Measurements from ENCODE around the gene ATP1A1.

ATP1A1 gene

DNA sequence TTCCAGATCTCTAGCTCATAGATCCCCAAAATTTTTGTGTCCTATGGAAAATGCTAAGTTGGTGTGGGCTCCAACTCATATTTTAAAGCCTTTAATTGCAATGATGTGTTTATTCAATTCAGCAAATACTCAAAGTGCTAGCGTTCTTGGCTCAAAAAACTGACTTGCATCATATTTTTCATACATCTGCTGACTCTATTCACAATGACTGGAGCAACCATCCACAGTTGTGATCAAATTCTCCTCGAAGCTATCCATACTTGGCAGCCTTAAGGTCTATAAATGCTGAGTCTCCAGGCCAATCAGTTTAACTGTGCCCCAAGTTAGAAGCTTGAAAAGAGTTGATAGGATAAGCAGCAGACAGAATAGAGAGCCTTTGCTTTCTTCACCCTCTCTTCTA lies 2.9 kb upstream of the ATP1A1 start:
- no peak for DNase-seq (ENCODE audit: low read depth in 3 of 3, low spot score in 1 of 3)

DNA sequence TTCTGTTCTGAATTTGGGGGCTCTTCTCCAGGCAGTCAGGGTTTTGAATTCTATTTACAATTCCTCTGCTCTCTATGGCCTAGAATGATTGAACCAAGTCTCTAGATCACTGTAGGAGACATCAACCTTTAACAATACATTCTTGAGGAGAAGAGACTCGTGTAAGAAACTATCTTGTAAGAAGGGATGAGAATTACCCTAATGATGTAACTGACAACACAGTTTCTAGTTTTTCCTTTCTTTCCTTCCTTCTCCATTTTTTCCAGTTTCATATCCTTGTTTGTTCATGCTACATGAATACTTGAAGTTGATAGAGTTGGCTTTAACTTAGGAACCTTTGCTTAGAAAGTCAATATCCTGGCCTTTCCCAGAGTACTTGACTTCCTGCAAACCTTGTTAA lies 1.3 kb upstream of the ATP1A1 start:
- DNase-seq (ENCODE audit: low read depth in 3 of 3, low spot score in 1 of 3), result no peak

DNA sequence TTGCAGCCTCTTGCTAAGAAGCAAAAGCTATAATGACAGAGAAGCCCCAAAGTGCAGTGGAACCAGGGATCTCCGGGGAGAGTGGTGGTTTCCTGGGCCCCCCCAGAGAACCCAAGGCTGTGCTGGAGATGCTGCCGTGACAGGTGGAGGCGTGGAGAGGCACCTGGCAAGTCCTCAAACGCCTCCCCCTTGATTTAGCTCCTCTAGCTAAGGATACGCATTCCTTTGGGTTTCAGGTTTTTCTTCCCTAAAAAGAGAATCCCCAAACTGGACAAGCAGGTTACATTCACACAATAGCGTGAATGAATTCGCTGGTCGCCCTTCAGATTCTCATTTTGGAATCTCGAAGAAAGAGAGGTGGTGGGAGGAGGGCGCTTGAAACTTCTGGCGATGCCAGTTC lies 853 bp upstream of the ATP1A1 start:
- no peak for DNase-seq (ENCODE audit: low read depth in 3 of 3, low spot score in 1 of 3)

DNA sequence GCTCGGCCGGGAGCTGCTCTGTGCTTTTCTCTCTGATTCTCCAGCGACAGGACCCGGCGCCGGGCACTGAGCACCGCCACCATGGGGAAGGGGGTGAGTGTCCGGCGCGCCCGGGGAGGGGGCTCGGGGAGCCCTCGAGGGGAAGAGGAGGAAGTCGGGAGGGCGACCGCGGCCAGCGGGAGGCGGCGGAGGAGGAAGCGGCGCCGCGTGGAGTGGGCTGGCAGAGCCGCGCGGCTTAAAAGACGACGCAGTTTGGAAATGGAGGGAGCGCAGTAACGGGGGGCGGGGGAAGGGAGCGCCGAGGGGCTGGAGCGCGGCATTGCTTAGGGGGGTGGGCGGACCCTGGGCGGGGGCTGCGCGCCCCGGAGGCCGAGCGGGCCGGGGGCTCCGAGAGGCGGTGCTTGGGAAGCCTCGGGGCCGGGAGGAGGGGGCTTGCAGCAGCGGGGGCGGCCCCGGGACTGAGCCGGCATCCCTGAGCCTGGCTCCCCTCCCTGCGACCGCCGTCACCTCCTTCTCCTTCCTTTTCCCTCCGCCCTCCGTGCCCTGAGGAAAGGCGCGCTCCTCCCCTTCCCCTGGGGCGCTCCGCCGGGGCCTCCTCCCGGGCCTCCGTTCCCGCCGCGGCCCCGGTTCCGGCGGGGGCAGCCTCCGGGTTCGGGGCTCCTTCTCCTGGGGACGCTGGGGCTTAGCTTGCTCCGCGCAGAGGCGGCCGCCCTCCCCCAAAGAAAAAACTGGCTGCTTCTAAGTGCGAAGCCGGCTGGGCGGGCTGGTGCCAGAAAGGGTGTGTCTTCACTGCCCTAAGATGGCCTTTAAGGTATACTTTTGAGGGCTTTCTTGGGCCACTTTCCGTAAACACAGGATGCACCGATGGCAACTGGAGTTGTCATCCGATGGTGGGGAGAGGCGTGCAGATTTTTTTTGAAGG lies 648 bp downstream of the ATP1A1 start:
- peak in 1 of 3 donors; percentile 38 for DNase-seq (ENCODE audit: low read depth in 3 of 3, low spot score in 1 of 3)

DNA sequence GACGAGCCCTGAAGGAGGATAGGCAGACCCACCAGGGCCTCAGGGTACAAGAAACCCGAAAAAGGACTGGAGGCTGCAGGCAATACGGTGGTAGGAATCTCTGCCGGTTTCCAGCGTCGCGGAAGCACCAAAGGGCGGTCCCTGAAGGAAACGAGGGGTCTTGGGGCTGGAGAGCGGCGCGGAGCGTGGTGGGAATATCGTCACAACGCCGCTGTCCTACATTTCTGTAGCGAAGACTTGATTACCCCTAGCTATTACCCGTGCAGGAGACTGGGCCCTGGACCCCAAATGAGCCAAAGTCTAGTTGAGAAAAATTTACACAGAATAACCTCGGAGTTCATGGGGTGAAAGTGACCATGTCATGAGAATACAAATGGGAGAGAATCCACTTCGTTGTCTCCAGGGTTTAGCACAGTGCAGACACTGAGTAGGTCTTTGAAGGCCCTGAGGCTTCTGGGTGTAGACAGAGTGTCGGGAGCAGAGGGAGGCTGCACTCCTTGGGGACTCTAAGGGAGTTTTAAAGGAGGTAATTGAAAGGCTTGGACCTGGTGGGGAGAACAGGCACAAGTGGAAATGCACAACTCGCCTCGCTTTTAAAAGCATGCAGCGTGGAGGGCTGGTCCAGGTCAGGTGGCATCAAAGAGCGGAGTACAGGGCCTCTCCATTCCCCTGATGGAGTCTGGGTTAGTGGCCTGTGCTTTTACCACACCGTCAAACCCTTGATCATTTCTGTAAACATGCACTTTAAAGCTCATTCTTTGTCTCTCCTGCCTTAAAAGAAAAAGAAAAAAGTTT lies 1.5 kb downstream of the ATP1A1 start:
- no peak for DNase-seq (ENCODE audit: low read depth in 3 of 3, low spot score in 1 of 3)

DNA sequence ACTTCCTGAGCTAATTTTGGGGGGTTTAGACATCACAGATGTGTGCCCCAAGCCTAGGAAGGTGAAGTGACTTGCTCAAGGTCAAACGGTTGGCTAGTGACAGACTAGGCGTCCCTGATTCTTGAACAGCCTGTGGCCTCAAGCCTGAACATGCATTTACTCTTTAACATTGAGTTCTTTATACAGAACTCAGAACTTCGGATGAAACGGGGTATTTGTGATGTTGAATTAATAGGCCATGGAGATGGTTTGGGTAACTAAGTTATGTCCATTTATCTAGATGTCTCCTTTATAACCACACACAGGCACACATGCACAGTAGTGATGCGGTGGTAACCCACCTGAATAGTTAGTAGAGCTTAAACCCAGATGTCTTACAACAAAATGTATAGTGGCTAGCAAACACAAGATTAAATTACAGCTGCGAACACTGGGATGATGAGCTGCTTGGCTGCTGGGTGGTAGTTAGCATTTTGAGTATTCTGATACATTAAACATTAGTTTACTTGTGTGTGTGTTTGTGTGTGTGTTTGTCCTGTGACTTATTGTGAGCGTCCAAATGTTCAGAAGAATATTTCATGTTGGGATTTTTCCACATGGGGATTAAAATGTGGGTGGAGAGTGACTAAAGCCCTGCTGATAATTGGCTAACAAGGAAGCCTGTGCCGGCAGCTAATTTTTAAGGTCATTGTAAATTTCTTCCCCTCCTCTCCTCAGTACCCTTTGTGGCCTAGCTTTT lies 2.3 kb downstream of the ATP1A1 start:
- DNase-seq (ENCODE audit: low read depth in 3 of 3, low spot score in 1 of 3), result no peak

DNA sequence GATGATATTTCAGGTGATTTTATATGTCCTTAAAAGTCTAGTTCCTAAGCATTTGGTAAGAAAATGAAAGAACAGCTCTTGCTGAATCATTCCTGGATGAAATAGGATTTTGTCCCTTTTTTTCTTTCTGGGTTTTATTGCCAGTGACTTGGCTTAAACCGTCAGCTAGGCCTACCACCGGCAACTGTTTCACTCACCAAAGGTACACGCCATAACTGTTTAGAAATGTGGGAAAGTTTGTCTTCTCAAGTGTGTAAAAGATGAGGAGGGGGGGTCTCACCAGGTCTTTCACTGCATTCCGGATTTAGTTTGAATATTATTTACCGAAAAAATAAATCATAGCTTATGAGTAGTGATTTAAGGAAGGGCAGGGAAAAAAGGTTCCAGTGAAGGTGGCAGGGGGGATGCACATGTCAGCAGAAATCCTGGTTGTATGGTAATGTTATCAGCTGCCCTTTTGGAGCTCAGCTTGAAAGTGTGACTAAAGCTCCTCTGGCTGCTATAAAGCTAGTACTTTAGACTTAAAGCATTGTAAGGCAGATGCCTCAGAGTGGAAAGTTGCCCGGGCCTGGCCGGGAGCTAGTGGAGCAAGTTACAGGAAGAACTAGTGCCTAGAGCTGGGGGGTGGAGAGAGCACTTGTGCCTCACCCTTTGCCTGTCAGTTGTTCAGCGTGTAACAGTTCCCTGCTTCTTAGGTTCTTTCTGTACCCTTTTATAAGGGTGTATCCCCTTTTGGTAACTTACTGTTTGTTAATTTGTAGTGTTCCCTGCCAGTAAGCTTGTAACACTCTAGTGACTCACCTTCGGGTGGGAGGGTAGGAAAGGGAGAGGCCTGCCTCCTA lies 3.1 kb downstream of the ATP1A1 start:
- DNase-seq (ENCODE audit: low read depth in 3 of 3, low spot score in 1 of 3), result peak in 2 of 3 donors; percentile 21 to 22

DNA sequence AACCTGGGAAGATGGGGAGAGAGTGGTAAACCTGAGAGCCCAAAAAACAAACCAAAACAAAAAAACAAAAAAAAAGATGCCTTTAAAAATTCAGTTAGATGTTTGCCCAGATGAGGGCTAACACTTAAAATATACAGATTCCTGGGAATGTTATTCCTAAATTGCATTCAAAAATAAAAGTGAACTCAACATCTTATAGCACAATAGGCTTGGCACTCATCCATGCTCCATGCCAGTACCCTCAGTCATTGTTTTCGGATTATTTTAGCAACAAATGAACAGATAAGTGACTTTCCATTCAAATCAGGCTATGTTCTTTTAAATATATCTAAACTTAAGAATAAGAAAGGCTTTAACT lies 3.7 kb downstream of the ATP1A1 start:
- DNase-seq (ENCODE audit: low read depth in 3 of 3, low spot score in 1 of 3), result no peak

DNA sequence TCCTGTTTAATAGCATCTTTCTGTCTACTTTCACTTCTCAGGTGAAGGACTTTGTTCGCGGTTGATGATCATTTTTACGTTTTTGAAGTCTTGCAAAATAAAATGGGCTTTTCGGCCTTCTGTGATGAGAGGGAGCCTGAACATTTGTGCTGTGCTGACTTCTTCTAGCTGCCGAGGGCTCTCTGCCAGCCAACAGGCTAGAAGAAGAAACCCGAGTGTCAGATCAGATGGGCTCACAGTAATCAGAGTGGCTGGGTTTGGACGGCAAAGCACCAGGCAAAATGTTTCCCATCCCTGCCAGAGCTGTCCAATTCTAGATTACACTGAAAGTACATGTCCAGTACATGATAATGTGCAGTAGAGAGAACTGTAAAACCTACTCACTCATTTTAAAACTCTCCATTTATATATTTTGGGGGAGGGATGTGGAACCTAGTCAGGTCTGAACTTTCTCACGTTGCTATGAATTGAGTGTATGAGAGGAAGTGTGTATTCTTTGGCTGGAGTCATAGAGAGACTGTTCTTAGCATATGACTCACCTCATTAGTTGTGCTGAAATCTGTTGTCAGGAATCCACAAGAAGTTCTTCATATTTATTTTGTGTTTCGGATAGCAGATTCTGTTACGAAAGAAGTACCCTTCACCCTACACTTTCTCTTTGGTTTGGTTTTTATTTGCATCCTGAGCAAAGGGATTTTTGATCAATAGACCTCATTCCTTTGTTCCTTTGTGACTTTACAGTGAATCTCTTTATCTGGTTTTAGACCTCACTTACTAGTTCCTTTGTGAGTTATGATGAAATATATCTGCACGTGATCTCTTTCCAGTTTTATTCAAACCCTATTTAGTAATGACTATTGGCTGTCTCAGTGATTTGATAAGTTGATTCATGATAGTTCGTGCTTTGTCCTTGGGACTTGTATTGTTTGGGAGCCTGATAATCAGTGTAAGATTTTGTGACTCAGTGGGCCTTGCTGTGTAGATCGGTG lies 4.8 kb downstream of the ATP1A1 start:
- peak in 1 of 3 donors; percentile 6 for DNase-seq (ENCODE audit: low read depth in 3 of 3, low spot score in 1 of 3)

DNA sequence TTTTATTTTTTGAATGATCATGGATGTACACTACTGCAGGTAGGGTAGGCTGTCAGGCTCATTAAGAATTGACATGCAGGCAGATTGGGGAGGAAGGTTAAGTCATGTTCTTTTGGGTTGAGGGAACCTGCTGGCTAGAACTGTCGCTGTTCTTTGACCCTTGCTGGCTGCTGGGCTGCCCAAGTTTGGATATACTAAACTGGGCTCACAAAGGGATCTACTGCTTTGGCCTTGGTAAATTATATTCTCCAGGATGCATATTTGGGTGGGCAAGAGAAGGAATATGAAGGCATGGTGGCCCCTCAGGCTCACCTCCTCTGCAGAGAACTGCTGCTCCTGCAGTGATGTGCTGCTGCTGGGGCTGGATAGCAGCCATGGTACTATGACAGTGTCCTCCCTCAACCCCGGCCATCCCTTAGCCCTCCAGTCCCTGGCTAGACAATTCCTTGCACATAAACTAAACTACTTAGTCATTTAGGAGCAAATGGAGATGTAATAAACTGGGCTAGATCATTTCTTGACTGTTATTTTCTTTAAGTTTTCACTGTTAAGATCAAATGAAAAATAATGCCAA lies 6.1 kb downstream of the ATP1A1 start:
- no peak for DNase-seq (ENCODE audit: low read depth in 3 of 3, low spot score in 1 of 3)

DNA sequence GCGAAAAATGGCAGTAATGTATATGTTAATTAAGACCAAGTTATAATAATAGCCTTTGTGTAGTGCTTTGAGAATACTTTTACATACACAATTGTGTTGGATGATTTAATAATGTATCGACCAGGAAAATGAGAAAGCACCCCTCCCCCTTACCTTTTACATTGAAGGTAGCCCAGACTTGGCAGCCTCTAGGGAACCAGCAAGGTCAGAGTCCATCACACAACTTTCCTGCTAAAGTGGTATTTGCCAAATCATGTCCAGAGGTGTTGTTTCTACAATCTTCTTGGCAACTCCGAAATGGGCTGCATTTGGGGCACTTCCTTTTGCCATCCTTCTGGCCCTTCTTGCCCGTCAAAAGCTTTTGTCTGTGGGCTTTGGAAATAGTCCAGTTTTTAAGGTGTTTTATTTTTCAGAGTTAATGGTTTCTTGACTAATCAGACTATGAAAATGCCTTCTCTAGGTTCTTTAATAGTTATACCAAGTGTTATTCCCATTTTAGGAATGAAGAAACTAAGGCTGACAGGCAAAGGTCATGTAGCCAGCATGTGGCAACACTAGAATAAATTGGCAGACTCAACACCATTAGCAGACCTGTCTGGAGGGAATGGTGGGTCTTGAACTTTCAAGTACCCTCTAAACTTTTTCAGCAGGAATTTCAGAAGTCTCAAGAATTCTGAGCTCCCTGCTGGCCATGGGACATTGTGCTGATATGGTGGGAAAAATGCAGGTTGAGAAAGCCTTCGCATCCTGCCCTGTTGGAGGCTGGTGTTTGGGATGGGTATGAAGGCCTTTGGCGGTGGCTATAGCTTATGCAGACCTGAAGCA lies 6.8 kb downstream of the ATP1A1 start:
- no peak for DNase-seq (ENCODE audit: low read depth in 3 of 3, low spot score in 1 of 3)

DNA sequence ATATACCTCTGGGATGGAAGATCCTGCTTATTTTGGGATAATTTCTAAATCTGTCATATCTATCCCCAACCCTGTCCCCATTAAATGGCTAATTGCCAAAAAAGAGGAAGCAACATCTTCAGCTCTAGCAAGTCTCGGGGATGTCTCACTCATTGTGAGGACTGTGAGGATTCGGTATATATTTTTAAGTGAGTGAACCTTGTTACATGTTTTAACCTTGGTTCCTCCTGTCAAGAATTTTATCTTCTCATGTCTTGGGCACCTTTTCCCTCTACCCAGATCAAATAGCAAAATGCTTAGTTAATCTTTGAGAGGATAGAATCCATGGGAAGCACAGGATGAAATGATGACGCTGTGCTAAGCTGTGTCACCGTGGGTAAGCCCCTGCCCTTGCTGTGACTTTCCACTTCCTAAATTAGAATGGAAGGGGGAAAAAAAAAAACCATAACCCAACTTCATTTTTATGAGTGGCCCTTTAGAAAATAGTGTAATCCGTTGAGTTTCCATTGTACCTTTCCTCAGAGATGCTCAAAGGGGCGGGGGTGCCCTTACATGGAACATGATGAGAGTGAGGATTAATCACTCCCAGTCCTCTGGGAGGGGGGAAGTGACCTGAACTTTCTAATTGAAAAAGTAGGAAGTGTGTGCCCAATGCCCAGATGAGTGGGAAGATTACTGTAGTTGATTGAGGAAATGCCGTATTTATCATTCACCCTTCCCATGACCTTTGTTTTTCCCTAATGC lies 7.6 kb downstream of the ATP1A1 start:
- DNase-seq (ENCODE audit: low read depth in 3 of 3, low spot score in 1 of 3), result no peak

DNA sequence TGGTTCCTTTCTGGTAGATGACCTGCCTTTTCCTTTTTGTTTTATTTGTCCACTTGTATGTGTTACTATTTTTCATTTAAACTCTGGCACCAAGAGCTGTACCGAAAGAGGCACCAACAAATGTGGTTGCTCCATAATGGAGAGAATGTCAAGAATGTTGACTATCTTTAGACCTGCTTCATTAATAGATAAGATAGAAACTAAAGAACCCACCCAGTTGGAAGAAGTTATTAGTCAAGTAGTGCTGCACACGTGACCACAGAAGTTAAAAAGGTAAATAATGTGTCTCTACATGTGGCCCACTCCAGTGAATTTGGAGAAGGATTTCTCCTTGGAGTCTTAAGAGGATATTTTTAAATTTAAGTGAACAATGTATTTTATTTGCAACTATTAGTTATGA lies 9.3 kb downstream of the ATP1A1 start:
- DNase-seq (ENCODE audit: low read depth in 3 of 3, low spot score in 1 of 3), result no peak

DNA sequence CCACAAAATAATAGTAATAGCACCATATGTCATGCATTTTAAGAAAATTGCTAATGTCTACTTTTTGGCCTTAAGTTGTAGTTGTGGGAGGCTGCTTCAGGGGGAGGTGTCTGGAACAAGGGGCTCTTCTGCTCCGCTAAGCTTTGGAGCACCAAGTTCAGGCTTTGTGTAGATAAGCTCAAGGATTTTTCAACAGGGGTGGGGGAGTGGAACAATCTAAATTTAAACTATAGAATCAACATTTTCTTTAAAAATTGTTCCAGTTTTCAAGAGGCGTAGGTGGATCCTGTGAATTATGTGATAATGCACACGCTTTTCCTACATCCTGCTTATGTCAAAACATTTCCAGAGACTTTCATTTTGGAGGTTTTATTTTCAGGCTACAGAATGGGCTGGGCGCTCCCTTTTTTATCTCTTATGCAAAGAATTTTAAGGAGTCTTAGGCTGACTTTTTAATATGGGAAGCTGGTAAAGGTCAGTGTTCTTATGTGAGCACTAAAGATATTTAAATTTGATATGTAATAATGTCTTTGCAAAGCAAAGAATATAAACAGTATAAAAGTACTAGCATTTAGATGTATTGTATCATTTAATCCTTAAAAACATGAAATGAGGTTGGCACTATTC lies 9.9 kb downstream of the ATP1A1 start:
- no peak for DNase-seq (ENCODE audit: low read depth in 3 of 3, low spot score in 1 of 3)

DNA sequence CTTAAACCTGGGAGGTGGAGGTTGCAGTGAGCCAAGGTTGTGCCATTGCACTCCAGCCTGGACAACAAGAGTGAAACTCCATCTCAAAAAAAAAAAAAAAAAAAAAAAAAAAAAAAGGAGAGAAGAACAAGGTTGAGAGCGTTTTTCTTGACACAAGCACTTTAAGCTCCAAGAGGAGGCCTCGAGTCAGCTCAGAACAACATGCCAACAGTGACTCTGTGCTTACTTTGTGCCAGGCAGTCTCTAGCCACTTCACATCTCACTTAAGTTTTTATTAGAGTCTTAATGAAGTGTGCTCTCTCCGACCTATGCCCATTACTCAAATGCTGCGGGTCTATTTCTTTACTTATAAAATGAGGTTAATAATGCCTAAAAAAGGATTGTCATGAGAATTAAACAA lies 13.0 kb downstream of the ATP1A1 start:
- DNase-seq (ENCODE audit: low read depth in 3 of 3, low spot score in 1 of 3), result no peak

DNA sequence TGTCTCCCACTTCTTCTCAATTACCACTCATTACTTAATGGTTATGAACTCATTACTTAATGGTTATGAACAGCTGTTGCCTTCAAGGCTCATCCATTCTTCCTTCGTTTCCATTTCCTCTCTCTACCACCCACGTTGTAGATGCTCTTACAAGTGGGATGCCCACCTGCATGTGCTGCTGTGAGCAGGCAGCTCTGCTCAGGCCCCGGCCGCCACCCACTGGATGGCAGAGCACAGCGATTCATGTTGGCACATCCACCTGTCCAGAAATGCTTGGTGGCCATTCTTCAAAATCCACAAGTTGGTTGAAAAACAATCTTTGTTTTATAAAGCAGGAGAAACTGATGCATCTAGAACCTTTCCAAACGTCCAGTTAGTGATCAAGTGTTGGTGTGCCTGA lies 14.5 kb downstream of the ATP1A1 start:
- DNase-seq (ENCODE audit: low read depth in 3 of 3, low spot score in 1 of 3), result no peak

DNA sequence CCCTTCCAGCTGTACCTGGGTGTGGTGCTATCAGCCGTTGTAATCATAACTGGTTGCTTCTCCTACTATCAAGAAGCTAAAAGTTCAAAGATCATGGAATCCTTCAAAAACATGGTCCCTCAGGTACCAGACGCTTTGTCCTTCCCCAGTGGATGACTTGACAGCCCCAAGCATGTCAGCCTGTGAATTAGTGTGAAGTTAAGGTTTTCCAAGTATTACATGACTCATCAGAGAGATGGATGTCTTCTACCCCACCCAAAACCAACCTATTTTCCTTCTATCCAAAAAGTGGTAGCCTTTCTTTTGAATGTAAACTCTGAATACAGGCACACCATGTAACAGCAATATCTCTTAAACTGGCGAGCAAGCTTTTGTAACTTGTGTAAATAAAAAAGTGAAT lies 15.1 kb downstream of the ATP1A1 start:
- no peak for DNase-seq (ENCODE audit: low read depth in 3 of 3, low spot score in 1 of 3)
